Thymus (tissue), 11 donors: ENCODE results near the gene ZNF22. TPM values are rescaled to one million over a fixed set of nuclear protein-coding genes. Genes with fewer than 3 reads are reported as not detected.

ENCODE experiments used
- DNase-seq, 9 donors: peaks; one replicate each; pipeline ENCODE4 v3.0.0-alpha.2; 2013; ENCODE audit warnings: low spot score in 9 of 9, low read depth in 6 of 9, missing footprints in 1 of 9
- H3K27ac ChIP-seq, 2 donors: one replicate each; pipeline ENCODE4 v1.5.1; 2013; ENCODE audit warnings: control low read depth in 1 of 2, low read depth in 1 of 2, low read length in 1 of 2, mild to moderate bottlenecking in 1 of 2, moderate library complexity in 1 of 2
- H3K27me3 ChIP-seq, 2 donors: one replicate each; pipeline ENCODE4 v1.5.1; 2013; ENCODE audit warnings: low read length in 1 of 2; ENCODE audit not compliant: control insufficient read depth in 2 of 2, insufficient read depth in 1 of 2
- H3K36me3 ChIP-seq, 2 donors: one replicate each; pipeline ENCODE4 v1.5.1; 2013; ENCODE audit warnings: low read length in 1 of 2, mild to moderate bottlenecking in 1 of 2, moderate library complexity in 1 of 2; ENCODE audit not compliant: control insufficient read depth in 2 of 2, insufficient read depth in 2 of 2
- H3K4me1 ChIP-seq, 2 donors: one replicate each; pipeline ENCODE4 v1.5.1; 2013; ENCODE audit warnings: low read length in 2 of 2; ENCODE audit not compliant: control insufficient read depth in 2 of 2, insufficient read depth in 2 of 2
- H3K4me3 ChIP-seq, 2 donors: one replicate each; pipeline ENCODE4 v1.5.1; 2013; ENCODE audit warnings: low read length in 2 of 2, control low read depth in 1 of 2, mild to moderate bottlenecking in 1 of 2
- H3K9me3 ChIP-seq, 2 donors: one replicate each; pipeline ENCODE4 v1.5.1; 2013; ENCODE audit warnings: low read length in 1 of 2, mild to moderate bottlenecking in 1 of 2; ENCODE audit not compliant: control insufficient read depth in 2 of 2, insufficient read depth in 1 of 2
- WGBS: extraction: QIAGEN DNeasy Blood & Tissue Kit; methylation state at CpG from one replicate; pipeline ENCODE4 v1.1.7; 2013; 5-methylcytosine and 5-hydroxymethylcytosine counted together
- polyA plus RNA-seq: library from polyadenylated mRNA; stranded (reverse); fragments of 200-250 nt; gene quantifications from one replicate; pipeline ENCODE4 v1.2.3, GENCODE V29; 2013
- total RNA-seq: library from RNA; stranded (reverse); fragments of 120-200 nt; gene quantifications from one replicate; pipeline ENCODE4 v1.2.4, GENCODE V29; 2013
- donor health status: healthy.

Gene ZNF22
- total and polyA plus RNA-seq, 2 donors, result 51.7 to 83.1 TPM

GRCh38 chr10:44992732-44993225 lies 7.9 kb upstream of the ZNF22 start:
- H3K4me3 ChIP-seq, result no peak overlapping the region
- peaks cover 22 to 51% of the 10 kb centered on the region in 2 donors for H3K4me1 ChIP-seq
- peaks cover 0 to 2% of the 10 kb centered on the region in 2 donors for H3K36me3 ChIP-seq
- no peak overlapping the region for H3K27ac ChIP-seq
- no peak for DNase-seq
- no peaks in the 10 kb centered on the region for H3K9me3 ChIP-seq
- H3K27me3 ChIP-seq, result peaks cover 0 to 6% of the 10 kb centered on the region in 2 donors
- WGBS, result 97% methylated on average over 8 of the region's 8 CpGs

DNA sequence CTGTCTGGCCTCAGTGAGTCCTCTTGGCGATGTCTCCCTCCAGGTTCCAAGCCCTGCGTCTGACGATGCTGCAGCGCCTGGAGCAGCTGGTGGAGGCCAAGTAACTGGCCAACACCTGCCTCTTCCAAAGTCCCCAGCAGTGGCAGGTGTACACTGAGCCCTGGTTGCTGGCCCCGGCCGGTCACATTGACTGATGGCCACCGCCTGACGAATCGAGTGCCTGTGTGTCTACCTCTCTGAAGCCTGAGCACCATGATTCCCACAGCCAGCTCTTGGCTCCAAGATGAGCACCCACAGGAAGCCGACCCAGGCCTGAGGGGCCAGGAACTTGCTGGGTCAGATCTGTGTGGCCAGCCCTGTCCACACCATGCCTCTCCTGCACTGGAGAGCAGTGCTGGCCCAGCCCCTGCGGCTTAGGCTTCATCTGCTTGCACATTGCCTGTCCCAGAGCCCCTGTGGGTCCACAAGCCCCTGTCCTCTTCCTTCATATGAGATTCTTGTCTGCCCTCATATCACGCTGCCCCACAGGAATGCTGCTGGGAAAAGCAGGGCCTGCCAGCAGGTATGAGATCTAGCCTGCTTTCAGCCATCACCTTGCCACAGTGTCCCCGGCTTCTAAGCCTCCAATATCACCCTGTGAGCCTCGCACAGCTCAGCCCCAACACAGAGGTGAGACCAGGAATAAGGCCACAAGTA lies 7.3 kb upstream of the ZNF22 start:
- 97% methylated on average over 14 of the region's 14 CpGs for WGBS
- no peak for DNase-seq
- no peak overlapping the region for H3K4me3 ChIP-seq
- peaks cover 22 to 51% of the 10 kb centered on the region in 2 donors for H3K4me1 ChIP-seq
- H3K27ac ChIP-seq, result no peak overlapping the region
- peaks cover 0 to 2% of the 10 kb centered on the region in 2 donors for H3K36me3 ChIP-seq
- H3K27me3 ChIP-seq, result peaks cover 0 to 6% of the 10 kb centered on the region in 2 donors
- H3K9me3 ChIP-seq, result no peaks in the 10 kb centered on the region

DNA sequence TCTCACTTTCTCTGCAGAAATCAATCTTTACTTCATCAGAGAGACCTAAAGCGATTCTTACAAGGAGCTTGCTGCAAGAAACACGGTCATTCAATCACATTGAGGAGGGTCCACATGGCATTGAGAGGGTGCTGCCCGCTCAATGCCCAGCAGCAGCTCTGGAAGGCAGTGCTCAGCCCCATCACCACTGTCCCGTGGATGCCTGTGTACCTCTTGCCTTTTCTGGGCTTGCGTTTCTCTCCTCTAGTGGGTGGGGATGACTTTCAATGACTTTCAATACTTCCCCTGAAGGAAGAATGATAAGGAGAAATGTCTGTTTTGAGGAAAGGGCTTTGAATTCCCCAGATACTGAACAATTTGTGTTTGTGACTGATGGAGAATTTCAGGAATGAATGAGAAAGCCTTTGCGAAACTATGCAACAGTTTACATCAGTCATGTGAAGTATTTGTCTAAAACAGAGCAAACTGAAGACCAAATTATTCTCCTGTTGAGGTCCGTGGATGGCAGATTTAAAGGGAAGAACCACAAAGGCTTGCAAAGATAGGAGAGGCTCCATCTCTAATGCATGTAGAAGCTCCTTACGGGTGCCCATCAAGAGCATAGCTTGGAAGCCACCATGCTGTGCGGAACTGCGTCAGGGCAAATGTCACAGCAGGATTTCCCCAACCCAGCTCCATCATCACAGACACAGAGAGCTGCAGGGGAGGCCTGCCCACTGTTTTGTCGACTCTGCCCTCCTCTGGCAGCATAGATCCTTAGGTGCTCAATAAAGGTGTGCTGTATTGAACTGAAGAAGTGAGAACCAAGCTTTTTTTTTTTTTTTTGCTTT lies 6.6 kb upstream of the ZNF22 start:
- Histone ChIP-seq H3K9me3 (no peaks in the 10 kb centered on the region), H3K27ac (no peak overlapping the region), H3K4me3 (no peak overlapping the region), H3K27me3 (peaks cover 0 to 6% of the 10 kb centered on the region in 2 donors), H3K4me1 (peaks cover 22 to 49% of the 10 kb centered on the region in 2 donors), H3K36me3 (peaks cover 0 to 2% of the 10 kb centered on the region in 2 donors)
- no peak for DNase-seq
- 96% methylated on average over 11 of the region's 11 CpGs for WGBS

- 88% methylated on average over 9 of the region's 9 CpGs for WGBS
- Histone ChIP-seq H3K27me3 (peaks cover 0 to 6% of the 10 kb centered on the region in 2 donors), H3K27ac (peak overlapping the region in 1 of 2 donors; percentile 15), H3K9me3 (no peaks in the 10 kb centered on the region), H3K4me3 (no peak overlapping the region), H3K36me3 (peaks cover 0 to 2% of the 10 kb centered on the region in 2 donors), H3K4me1 (peaks cover 22 to 46% of the 10 kb centered on the region in 2 donors)
- no peak for DNase-seq
These were observed 5.8 kb upstream of the ZNF22 start for GRCh38 chr10:44994752-44995530.

DNA sequence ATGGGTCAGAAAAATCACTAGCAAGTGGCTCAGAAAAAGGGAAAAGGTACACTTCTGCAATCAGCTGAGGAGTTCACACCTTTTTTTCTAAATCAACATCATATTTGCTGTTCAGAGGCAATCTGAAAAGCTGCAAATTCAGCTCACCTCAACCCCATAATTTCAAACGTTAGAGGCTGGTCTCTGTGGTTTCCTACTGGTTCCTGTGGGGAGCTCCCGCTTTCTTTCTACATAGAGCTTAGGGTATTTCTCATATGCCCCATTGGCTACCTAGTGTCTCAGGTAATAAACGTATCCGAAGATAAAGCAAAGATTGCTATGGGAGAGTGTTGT lies 5.2 kb upstream of the ZNF22 start:
- peaks cover 0 to 2% of the 10 kb centered on the region in 2 donors for H3K36me3 ChIP-seq
- no peaks in the 10 kb centered on the region for H3K9me3 ChIP-seq
- H3K4me1 ChIP-seq, result peaks cover 26 to 46% of the 10 kb centered on the region in 2 donors
- peaks cover 0 to 6% of the 10 kb centered on the region in 2 donors for H3K27me3 ChIP-seq
- no peak overlapping the region for H3K4me3 ChIP-seq
- peak overlapping the region in 1 of 2 donors; percentile 71 for H3K27ac ChIP-seq
- 6% methylated on average over 4 of the region's 4 CpGs for WGBS
- peak in 1 of 9 donors; percentile 64 for DNase-seq

GRCh38 chr10:44995914-44996669 lies 4.6 kb upstream of the ZNF22 start:
- no peak overlapping the region for H3K4me3 ChIP-seq
- WGBS, result 7% methylated on average over 9 of the region's 9 CpGs

DNA sequence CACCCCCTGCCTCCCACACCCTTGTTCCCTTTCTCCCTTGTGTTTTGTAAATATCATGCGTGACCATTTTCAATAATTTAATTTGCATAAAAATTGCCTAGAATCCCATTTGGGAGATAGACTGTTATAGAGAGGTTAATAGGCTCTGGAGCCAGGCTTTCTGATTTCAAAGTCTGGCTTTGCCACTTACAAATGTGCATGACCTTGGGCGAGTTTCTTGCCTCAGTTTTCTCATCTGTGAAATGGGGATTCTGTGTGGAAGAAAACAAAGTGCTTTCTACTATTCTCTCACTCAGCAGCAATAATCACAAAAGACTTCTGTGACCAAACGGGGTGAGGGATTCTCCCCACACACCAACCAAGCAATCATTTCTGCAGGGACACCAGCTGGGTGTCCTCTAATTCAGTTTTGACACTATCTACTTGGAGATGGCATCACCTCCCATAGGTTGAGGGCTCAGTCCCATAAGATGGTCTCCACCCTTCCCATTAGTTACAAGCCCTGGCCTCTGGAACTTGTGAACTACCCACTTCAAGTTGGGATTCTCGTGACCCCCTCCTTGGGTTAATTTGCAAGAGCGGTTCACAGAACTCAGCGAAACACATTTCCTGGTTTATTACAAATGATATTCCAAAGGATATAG lies 3.5 kb upstream of the ZNF22 start:
- no peak for DNase-seq
- Histone ChIP-seq H3K27me3 (peaks cover 0 to 6% of the 10 kb centered on the region in 2 donors), H3K27ac (peak overlapping the region in 1 of 2 donors; percentile 33), H3K4me1 (peaks cover 26 to 44% of the 10 kb centered on the region in 2 donors), H3K36me3 (peaks cover 0 to 2% of the 10 kb centered on the region in 2 donors), H3K4me3 (no peak overlapping the region), H3K9me3 (no peaks in the 10 kb centered on the region)
- WGBS, result 98% methylated on average over 6 of the region's 6 CpGs

More at GRCh38 chr10:44995914-44996669, 4.6 kb upstream of the ZNF22 start:
- peak in 3 of 9 donors; percentile 50 to 70 (median 52) for DNase-seq
- peaks cover 0 to 2% of the 10 kb centered on the region in 2 donors for H3K36me3 ChIP-seq
- H3K9me3 ChIP-seq, result no peaks in the 10 kb centered on the region
- H3K4me1 ChIP-seq, result peaks cover 26 to 44% of the 10 kb centered on the region in 2 donors
- H3K27ac ChIP-seq, result peak overlapping the region; percentile 57 to 71
- peaks cover 0 to 6% of the 10 kb centered on the region in 2 donors for H3K27me3 ChIP-seq

DNA sequence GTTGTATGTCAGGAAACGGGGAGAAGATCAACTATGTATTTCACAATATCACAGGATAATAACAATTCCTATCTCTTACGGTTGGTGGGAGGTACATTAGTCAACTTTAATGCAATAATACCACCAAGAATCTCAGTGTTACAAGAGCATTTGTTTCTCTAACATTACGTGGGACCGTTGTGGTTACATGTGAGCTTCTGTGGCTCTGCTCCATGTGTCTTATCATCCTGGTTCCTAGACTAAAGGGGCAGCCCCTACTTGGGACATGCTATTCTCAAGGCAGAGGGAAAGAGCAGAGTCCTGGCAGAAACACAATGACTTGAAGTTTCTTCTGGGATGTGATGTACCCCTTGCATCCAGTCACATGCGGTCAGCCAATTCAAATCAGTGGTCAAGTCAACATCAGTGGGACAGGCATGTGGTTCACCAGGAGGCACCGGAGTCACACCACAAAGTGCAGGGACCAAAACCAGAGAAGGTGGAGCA lies 2.5 kb upstream of the ZNF22 start:
- Histone ChIP-seq H3K9me3 (peaks cover 0 to under 1% of the 10 kb centered on the region in 2 donors), H3K27me3 (peaks cover 0 to 4% of the 10 kb centered on the region in 2 donors), H3K4me3 (no peak overlapping the region), H3K27ac (no peak overlapping the region), H3K36me3 (peaks cover 0 to 1% of the 10 kb centered on the region in 2 donors), H3K4me1 (peaks cover 28 to 44% of the 10 kb centered on the region in 2 donors)
- DNase-seq, result no peak
- 95% methylated on average over 6 of the region's 6 CpGs for WGBS
